ENCODE results near the gene ATP5ME. TPM values are rescaled to one million over a fixed set of nuclear protein-coding genes. Genes with fewer than 3 reads are reported as not detected.

Gene ATP5ME
- polyA plus RNA-seq, 3 donors: 221 to 338 (median 268) TPM

DNA sequence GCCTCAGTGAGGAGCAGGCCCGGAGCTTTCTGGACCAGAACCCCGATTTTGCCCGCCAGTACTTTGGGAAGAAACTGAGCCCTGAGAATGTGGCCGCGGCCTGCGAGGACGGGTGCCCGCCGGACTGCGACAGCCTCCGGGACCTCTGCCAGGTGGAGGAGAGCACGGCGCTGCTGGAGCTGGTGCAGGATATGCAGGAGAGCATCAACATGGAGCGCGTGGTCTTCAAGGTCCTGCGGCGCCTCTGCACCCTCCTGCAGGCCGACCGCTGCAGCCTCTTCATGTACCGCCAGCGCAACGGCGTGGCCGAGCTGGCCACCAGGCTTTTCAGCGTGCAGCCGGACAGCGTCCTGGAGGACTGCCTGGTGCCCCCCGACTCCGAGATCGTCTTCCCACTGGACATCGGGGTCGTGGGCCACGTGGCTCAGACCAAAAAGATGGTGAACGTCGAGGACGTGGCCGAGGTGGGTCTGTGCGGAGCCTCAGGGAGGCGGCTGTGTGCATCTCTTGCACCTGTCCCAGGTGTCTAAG lies 48.4 kb downstream of the ATP5ME start:
- DNase-seq: no peak

GRCh38 chr4:624705-625590 lies 49.1 kb downstream of the ATP5ME start, which contains the start of gene PDE6B:
PDE6B (plus strand) TSS chr4:625573; CDS start chr4:625627, 54 bp downstream.
- DNase-seq: peak; percentile 85

GRCh38 chr4:623914-624566 lies 50.0 kb downstream of the ATP5ME start:
- DNase-seq: no peak

- DNase-seq: no peak
Measured at GRCh38 chr4:622996-623913, 50.8 kb downstream of the ATP5ME start.

Other genes starting within 250 kb of the ATP5ME start
- gene ZNF721, start 175.1 kb downstream of the ATP5ME start, polyA plus RNA-seq (ENCODE audit: insufficient read length in 3 of 3): 10 to 100 TPM; 31.8 to 43.9 (median 38.5) TPM
- 10 to 100 TPM; 52.5 to 90.1 (median 82.2) TPM for gene PIGG, start 175.1 kb downstream of the ATP5ME start, polyA plus RNA-seq (ENCODE audit: insufficient read length in 3 of 3)
- gene TMEM271, start 98.0 kb downstream of the ATP5ME start, polyA plus RNA-seq (ENCODE audit: insufficient read length in 3 of 3): under 1 TPM in 1 of 3 donors, not detected in 2; 0.09 TPM
- 10 to 100 TPM; 40.3 to 56.1 (median 46.4) TPM for gene PDE6B, start 48.7 kb downstream of the ATP5ME start, polyA plus RNA-seq (ENCODE audit: insufficient read length in 3 of 3)
- gene MYL5, start 266 bp upstream of the ATP5ME start, polyA plus RNA-seq (ENCODE audit: insufficient read length in 3 of 3): 10 to 100 TPM; 21.6 to 23.2 (median 22.7) TPM
- gene SLC49A3, start 14.9 kb upstream of the ATP5ME start, polyA plus RNA-seq (ENCODE audit: insufficient read length in 3 of 3): 1 to 10 TPM; 4.1 to 7.8 (median 7.4) TPM
- 10 to 100 TPM; 60.9 to 88.3 (median 82.7) TPM for gene PCGF3, start 31.6 kb upstream of the ATP5ME start, polyA plus RNA-seq (ENCODE audit: insufficient read length in 3 of 3)
- gene CPLX1, start 151.9 kb upstream of the ATP5ME start, polyA plus RNA-seq (ENCODE audit: insufficient read length in 3 of 3): 1 to 10 TPM; 3.0 to 3.5 (median 3.1) TPM

Measured in renal pelvis (tissue), 4 donors.